Vagina (tissue), 2 donors: ENCODE data around the gene CST9L.

Experiments
- CTCF ChIP-seq, 3 experiments: fragments of 450-650 bp in 2 of 3; fragments of 200-600 bp in 1 of 3; sonication (generic) in 1 of 3; IDR thresholded peaks; one replicate each; pipeline ENCODE4 v1.5.1; 2017 to 2019; ENCODE audit warnings: antibody characterized with exemption in 3 of 3, mild to moderate bottlenecking in 2 of 3, moderate library complexity in 2 of 3
- POLR2A ChIP-seq, 2 donors: fragments of 450-650 bp; IDR thresholded peaks; one replicate each; pipeline ENCODE4 v1.6.1; 2017; ENCODE audit warnings: antibody characterized with exemption in 2 of 2, mild to moderate bottlenecking in 2 of 2, moderate library complexity in 2 of 2
- POLR2AphosphoS5 ChIP-seq, 2 donors: sonication (generic); formaldehyde crosslinking; IDR thresholded peaks; one replicate each; pipeline ENCODE4 v1.9.0; 2017; ENCODE audit warnings: antibody characterized with exemption in 2 of 2, mild to moderate bottlenecking in 2 of 2, low read depth in 1 of 2; ENCODE audit not compliant: insufficient read depth in 1 of 2

- no peak for TF ChIP-seq CTCF (IDR thresholded peaks at IDR 0.05)
- no peak for TF ChIP-seq POLR2A (IDR thresholded peaks at IDR 0.05)
- no peak for TF ChIP-seq POLR2AphosphoS5 (IDR thresholded peaks at IDR 0.05; ENCODE audit: insufficient read depth in 1 of 2, low read depth in 1 of 2)
Measured at GRCh38 chr20:23544133-23544532, 24.2 kb downstream of the CST9L start.
